Activated T-cell treated with anti-CD3 and anti-CD28 coated beads, Interleukin-2, amount 50 U/mL, for 1 hour (primary cell): Measurements from ENCODE around the gene SRC.
"Not testable (repeated sequence)": the region's sequence is repeated elsewhere in the genome, so short reads cannot be mapped to it uniquely, and the experiment has no call there.

Experiments used
- DNase-seq: peaks from one replicate; pipeline ENCODE4 v3.0.0-alpha.2; 2020

Gene SRC

GRCh38 chr20:37365760-37366638 lies 20.1 kb downstream of the SRC start:
- DNase-seq = no peak

DNA sequence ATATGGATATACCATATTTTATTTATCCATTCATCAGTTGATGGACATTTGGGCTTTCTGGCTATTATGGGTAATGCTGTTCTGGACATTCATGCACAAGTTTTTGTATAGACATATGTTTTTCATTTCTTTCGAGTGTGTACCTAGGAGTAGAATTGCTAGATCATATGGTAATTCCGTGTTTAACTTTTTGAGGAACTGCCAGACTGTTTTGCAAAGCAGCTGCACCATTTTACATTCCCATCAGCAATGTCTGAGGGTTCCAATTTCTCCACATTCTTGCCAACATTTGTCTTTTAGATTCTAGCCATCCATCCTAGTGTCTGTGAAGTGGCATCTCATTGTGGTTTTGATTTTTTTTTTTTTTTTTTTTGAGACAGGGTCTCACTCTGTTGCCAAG lies 20.8 kb downstream of the SRC start:
- no peak for DNase-seq

DNA sequence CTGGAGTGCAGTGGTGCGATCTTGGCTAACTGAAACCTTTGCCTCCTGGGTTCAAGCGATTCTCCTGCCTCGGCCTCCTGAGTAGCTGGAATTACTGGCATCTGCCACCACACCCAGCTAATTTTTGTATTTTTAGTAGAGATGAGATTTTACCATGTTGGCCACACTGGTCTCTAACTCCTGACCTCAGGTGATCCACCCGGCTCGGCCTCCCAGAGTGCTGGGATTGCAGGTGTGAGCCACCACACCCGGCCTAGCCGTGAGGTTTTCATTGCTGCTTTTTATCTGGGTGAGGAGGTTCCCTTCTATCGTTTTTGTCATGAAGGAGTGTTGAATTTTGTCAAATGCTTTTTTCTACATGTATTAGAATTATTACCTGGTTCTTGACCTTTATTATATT lies 23.9 kb downstream of the SRC start:
- DNase-seq = no peak

GRCh38 chr20:37371845-37372244 lies 25.9 kb downstream of the SRC start:
- not testable (repeated sequence) for DNase-seq

- DNase-seq = no peak
Measured at GRCh38 chr20:37372441-37372840, 26.5 kb downstream of the SRC start.

DNA sequence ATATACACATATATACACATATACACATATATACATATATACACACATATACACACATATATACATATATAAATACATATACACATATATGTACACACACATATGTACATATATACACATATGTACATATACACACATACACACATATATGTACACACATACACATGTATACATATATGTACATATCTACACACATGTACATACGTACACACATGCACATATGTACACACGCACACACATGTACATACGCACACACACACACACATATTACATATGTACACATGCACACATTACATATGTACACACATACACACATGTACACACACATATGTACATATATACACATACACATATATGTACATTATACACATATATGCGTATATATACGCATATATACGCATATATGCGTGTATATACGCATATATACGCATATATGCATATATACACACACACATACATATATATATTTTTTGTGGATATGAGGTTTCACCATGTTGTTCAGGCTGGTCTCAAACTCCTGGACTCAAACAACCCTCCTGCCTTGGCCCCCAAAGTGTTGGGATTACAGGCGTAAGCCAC lies 27.2 kb downstream of the SRC start:
- no peak for DNase-seq

GRCh38 chr20:37375227-37375626 lies 29.3 kb downstream of the SRC start:
- no peak for DNase-seq

DNA sequence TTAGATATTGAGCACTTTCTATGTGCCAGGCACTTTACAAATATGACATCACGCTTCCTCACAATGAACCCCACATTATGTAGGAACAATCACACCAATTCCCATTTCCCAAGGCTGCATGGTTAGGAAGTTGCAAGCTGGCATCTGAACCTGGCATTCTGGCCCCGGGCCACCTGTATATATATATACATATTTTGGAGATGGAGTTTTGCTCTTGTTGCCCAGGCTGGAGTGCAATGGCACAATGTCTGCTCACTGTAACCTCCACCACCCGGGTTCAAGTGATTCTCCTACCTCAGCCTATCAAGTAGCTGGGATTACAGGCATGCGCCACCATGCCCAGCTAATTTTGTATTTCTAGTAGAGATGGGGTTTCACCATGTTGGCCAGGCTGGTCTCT lies 30.4 kb downstream of the SRC start:
- DNase-seq = no peak

DNA sequence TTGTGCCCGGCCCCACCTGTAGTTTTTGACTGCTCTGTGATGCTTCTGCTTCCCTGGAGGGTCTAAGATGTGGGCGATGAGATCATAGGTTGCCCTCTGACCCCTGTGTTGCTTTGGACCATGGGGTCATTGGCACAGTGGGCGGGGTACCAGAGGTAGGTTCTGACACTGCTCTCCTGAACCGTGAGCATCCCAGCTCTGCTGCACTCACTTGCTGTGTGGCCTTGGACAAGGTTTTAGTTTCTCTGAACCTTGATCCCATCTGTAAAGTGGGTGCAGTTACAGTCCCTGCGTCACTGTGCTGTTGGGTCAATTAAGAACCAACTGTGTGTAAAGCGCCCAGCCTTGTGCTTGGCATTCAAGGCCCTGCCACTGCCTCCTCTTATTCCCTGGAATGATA lies 30.9 kb downstream of the SRC start:
- no peak for DNase-seq

DNA sequence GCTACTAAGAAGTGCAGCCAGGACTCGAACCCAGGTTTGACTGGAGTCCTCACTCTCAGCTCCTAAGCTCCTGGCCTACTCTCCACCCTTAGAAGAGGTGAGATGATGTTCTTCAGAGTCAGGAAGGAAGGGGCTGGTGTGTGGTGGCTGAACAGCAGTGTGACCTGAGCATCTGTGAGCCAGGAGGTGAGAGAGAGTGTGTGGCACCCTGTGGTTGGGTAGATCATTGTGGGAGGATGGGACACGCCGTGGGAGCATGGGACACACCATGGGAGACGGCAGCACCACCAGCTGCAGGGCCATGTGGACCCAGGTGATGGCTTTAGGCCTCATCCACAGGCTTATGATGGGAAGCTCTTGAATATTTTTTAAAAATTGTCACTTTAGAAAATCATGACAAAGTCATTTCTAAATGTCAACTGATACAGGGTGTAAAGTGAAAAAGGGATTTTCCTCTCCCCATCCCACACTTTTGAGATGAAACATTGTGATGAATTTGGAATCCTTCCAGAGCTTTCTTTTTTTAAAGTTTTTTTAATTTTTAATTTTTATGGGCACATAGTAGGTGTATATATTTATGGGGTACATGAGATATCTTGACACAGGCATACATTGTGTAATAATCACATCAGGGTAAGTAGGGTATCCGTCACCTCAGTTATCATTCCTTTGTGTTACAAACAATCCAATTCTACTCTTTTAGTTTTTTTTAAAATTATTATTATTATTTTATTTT lies 31.6 kb downstream of the SRC start:
- no peak for DNase-seq

GRCh38 chr20:37378420-37378784 lies 32.5 kb downstream of the SRC start:
- DNase-seq = no peak

DNA sequence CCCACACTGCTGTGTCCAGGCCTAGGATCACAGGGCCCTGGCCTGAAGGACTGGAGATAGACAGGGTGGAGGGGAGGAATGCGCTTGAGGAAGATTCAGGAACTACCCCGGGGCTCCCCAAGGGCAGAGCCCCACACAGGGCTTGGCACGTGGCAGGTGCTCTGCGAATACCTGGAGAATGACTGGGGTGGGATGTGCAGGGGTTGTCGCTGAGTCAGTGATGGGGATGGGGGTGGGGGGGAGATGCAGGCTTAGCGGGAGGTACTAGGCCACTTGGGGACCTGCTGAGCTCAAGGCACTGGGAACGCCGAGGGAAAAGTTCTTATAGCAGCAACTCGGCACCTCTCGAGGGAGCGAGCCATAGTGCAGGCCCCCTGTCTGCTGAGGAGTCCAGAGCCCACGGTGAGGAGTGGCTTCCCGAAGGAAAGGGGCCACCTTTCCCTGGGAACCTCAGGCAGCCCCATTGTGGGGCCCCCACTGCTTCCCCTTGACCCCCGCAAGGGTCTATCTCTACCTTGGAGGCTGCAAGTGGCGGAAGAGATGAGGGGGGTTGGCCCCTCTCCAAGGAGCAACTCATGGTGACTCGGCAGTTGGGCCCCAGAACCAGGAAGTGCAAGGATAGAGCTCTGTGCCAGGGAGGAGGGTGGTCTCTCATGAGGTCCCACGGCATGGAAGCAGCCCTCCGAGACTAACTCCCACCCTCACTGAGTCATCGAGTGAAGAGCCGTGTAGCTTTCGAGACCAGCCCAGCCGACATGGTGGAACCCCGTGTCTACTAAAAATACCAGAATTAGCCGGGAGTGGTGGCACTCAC lies 33.1 kb downstream of the SRC start:
- no peak for DNase-seq

DNA sequence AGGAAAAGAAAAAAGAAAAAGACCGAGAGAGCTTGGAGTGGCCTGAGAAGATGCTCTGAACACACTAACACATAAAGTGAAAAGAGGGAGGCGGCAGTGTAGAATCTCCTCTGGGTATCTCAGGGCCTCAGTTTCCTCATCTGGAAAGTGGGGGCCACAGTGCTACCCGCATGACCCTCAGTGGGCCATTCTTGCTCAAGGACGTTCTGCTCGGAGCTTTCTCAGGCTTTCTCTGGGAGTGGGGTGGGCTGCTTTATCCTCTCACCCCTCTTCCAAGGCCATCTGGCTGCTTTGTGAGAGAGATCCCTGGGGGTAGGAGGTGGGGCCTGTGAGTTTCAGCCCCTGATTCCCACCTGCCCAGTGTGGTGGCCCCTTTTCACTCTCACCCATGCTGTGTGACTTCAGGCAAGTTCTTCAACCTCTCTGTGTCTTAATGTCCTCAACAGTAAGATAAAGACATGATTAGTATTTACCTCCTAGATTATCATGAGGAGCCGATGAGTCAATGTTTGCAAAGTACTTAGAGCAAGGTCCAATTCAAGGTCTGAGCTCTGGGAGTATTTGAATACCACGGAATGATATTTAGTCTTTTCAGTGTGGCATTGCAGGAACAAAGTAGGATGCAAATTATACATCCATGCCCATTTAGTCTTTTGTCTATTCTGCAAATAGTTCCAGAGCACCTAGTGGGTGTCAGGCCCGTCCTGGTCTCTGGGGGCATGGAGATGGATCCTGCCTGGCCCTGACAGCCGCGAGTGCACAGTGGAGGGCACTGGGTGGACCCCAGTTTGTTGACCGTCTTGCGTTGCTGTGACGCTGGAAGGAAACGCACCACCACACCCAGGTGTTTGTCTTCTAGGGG lies 34.3 kb downstream of the SRC start:
- DNase-seq = no peak

DNA sequence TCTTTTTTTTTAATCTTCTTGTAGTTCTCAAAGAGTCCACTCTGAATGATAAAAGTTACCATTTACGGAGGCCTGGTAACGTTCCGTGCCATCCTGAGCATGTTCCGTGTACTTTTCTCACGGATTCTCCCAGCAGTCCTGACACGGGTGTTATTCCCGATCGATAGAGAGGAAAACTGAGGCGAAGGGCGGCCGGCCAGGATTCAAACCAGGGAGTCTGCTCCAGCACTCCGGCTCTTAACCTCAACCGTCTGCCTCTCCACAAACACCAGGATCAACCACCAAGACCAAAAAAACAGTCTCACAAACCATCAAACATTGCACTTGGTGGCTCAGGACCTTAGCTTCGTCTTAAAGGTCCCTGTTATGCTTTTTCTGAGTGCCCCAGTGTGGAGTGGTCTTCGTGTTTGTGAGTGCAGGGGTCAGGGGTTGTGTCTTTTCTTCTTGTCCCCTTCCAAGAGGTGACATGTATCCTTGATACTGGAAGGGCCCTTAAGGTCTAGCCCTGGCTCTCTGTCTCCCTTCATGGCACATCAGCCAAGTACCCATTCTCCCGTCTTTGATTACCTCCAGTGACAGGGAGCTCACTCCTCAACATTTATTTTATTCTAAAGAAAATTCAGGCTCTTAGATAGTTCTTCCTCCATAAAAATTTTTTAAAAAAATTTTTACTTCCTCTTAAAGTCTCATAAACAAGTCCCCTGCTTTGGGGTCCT lies 35.1 kb downstream of the SRC start:
- no peak for DNase-seq

- no peak for DNase-seq
Measured at GRCh38 chr20:37381621-37382471, 35.9 kb downstream of the SRC start.

DNA sequence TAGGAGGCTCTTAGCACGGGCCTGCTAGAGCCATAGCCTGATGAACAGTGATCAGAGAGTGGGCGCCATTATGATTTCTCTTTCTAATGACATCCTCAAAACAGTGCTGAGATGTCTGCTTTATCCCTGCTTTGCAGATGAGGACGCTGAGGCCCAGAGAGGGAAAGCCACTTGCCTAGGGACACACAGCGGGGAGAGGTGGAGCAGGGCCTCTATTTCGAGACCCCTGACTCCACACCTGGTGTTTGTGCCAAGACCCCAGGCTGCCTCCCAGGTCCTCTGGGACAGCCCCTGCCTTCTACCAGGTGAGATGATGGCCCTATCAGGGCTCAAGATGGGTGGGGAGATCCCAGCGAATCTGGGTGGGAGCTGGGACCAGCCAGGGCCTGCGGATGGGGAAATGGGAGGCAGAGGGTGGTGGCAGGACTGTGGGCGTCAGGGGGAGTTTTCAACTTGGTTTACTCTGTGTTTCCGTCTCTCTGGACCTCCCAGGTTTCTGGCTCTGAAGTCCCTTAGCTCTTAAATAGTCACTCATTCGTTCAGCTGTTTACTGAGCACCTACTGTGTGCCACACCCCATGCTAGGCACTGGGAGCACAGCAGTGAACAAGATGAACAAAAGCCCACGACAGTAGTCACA lies 36.7 kb downstream of the SRC start:
- DNase-seq = no peak

GRCh38 chr20:37383229-37383989 lies 37.5 kb downstream of the SRC start:
- no peak for DNase-seq

GRCh38 chr20:37384683-37385174 lies 38.8 kb downstream of the SRC start:
- peak; percentile 89 for DNase-seq

DNA sequence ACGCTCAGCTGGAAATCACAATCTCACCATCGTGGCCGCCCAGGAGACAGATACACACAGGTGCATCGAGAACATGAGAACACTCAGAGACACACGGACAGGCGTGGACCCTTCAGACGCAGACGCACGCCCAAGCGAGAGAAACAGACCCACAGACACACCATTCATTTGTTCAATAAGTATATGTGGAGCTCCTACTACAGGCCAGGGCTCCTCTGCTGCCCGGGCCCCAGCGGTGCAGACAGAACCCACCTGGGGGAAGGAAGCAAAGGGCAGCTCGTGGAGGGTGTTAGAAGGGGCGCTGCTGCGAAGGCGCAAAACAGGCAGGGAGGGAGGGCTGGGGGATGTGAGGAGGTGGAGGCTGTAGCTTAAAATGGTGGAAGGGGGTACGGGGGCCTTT lies 39.2 kb downstream of the SRC start:
- DNase-seq = no peak
